HG02610 (cell line): Measurements from ENCODE around the gene CMTR1.

Experiments used
- ATAC-seq: cut with Tn5 transposase; IDR thresholded peaks from one replicate; pipeline ENCODE4 v1.9.1; 2021; ENCODE audit warnings: mild to moderate bottlenecking, moderate library complexity; ENCODE audit not compliant: unreplicated experiment

Gene CMTR1

GRCh38 chr6:37528541-37528940 lies 95.5 kb downstream of the CMTR1 start:
- ATAC-seq, result no peak

DNA sequence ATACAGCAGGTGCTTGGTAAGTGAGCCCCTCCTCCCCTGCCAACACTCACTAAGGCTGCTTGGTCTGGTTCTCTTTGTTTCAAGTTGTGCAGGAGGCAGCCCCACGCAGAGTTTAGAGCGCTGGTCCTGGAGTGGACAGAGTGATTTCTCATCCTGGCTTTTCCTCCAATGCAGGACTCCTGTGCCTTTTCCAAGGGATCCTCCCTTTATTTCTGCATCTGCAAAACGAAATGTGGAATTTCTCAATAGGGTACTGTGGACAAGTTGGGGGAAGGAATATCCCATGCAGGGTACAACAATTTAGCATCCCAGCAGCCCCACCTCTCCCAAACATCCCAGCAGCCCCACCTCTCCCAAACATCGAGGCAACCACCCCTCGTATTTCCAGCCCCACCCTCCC lies 97.3 kb downstream of the CMTR1 start:
- ATAC-seq, result no peak

- no peak for ATAC-seq
These were observed 98.0 kb downstream of the CMTR1 start for GRCh38 chr6:37531026-37531425.
